Measurements from ENCODE around the gene OR7G3.

The OR7G3 gene

DNA sequence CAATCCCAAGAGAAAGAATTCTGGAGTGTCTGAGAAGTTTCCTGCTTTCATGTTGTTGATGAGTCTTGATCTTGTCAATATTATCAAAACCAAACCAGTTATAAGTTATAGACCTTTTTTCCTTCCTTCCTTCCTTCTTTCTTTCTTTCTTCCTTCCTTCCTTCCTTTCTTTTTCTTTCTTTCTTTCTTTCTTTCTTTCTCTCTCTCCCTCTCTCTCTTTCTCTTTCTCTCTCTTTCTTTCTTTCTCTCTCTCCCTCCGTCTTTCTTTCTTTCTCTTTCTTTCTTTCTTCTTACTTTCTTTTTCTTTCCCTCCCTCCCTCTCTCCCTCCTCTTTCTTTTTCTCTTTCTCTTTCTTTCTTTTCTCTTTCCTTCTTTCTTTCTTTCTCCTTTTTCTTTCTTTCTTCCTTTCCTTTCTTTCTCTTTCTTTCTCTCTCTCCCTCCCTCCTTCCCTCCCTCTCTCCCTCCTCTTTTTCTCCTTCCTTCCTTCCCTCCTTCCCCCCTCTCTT is at the start of gene OR7G3:
Gene OR7G3, minus strand, starts transcription at position 51 of the 506 bp plus-strand sequence. Its CDS starts 0 bp downstream, at position 51.
- no peak for DNase-seq

DNA sequence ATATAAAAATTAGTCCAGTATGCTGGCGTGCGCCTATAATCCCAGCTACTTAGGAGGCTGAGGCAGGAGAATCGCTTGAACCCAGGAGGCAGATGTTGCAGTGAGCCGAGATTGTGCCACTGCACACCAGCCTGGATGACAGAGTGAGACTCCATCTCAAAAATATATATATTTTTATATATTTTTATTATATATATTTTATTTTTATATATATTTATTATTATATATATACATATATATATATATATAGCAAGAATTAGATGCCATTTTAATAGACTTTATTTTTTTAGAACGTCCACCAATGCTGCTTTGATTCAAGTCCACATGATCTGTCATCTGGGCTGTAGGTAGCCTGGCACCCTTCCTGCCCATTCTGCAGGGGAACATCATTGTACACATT is 48.6 kb upstream of the OR7G3 start:
- DNase-seq: no peak

DNA sequence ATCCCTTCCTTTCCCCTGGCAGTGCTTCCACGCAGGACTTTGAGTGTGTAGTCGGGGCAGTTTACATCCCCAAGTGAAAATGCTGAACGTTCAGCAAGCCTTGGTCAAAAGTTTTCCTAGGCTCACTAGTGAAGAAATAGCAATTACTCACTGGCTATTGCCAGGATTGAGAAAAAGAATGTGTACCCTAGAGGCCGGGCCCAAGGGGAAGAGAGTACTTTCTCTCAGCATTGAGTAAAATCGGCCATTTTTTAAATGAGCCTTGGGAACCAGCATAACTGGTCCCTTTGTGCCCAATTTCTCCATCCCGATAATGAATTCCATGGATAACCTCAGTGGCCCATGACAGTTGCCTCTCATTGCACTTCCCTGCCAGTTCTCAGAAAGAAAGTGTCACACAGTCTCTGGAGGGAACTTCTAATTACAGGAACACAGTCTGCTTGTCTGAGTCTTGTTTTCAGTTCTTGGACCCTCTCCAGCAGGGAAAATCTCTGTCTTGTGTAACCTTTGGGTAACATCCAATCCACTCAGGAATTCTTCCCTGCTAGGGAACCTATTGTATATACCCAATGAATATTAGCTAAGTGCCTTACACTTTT is 44.7 kb upstream of the OR7G3 start:
- no peak for DNase-seq

DNA sequence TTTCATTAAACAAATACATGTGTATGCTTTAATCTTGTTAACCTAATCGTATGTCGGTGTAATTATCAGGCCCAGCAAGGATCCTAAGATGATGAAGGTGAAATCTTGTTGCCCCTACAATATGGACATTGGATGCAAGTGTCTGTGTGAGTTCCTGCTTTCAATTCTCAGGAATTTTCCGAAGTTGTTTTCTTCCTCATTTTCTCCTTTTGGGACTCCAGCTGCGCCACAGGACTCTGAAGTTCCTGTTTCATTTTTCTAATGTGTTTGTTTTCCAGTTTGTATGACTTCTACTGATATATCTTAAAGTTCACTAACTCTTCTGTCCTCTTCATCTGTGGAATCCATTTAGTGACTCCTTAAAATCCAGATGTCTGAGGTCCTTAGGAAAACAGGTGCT is 40.1 kb upstream of the OR7G3 start:
- no peak for DNase-seq

DNA sequence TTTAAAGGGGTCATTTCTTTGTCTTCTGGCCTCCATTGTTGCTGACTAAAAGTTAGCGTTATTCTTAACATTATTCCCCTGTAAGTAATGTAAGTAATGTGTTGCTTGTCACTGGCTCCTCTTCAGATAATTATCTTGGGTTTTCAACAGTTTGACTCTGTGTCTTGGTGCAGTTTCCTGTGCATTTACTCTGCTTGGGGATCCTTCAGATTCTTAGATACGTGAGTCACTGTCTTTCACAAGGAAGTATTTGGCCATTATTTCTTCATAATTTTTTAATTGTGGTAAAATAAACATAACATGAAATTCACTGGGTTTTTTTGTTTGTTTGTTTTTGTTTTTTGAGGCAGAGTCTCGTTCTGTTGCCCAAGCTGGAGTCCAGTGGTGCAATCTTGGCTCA is 38.5 kb upstream of the OR7G3 start:
- no peak for DNase-seq

DNA sequence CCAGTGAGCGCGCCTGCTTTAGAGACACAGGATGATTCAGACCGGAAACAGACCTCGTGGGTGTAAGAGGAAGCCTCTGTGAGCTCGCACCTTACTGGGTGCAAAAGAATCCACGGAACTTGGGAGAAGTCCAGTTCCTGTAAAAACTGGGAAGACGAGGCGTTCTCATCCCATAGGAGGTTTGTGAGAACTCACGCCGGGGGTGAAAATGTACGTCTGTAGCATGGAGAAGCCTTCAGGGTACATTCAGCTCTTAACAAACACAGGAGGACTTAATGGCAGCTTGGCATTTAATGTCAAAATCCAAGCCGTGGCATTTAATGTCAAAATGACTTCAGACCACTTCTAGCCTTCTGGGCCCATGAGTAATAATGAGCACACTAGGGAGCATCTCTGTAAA is 34.7 kb upstream of the OR7G3 start:
- no peak for DNase-seq

DNA sequence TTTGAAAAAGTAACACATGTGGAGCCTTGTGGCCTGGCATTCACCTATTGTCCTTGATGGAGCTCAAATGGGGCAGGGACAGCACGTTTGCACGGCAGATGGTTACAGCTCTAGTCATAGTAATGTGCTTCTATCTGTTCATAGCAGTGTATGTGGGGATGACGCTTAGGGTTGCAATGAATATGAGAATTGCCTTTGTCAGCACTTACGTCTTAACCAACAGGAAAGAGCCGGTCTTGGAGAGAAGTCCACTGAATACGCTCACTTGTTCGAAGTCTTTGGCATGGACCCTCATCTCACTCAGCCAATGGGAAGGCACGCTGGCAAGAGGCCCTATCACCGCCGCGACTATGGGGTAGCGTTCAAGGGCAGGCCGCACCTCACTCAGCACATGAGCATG is 33.1 kb upstream of the OR7G3 start:
- no peak for DNase-seq

DNA sequence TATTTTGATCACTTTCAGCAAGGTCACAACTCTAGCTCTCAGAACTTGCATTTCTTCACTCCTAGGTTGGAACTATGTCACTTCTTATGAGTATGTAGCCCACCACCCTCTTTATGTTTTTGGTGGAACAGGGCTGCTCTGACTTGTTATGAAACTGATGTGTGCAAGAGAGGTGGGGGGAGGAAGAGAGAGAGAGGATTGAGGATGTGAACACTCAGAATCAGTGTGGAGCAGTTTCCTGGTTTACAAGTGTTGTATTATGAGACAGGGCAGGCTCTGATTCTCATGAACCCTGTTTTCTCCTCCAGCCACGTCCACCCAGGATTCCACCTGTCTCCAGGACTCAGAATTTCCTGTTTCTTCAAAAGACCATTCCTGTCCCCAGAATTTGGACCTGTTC is 29.6 kb upstream of the OR7G3 start:
- DNase-seq: no peak

DNA sequence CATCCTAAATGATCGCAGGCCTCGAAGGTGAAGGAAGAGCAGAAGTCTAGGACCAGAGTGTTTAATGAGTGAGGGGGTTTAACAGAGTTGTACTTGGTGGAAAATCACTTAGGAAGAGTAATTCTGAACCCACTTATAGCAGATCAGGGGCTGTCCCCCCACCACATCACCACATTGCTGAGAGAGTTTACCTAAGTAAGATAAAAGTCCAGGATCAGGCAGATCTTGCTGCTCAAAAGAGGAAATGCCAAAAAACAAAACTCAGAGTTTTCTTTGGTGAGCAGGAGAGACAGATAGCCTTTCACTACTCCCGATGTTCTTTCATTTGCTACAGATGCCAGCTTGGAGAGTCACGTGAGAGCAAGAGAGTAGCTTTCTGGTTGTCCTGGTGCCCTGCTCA is 28.8 kb upstream of the OR7G3 start:
- DNase-seq: no peak

DNA sequence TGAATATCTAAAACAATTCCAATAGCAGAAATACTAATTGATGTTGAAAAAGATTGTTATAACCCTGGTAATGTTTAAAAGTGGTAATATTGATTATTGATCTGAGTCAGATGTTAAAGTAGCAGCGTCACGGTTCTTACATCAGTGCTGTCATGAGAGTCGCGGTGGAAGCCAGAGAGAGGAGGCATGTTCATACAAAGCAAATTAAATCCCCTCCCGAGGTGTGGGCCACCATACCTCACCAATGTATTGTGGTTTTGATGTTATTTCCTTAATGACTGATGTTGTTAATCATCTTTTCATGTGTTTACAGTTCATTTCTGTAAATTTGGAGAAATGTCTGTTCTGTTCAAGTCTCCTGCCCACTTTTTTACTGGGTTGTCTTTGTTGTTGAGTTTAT is 24.6 kb upstream of the OR7G3 start:
- no peak for DNase-seq

DNA sequence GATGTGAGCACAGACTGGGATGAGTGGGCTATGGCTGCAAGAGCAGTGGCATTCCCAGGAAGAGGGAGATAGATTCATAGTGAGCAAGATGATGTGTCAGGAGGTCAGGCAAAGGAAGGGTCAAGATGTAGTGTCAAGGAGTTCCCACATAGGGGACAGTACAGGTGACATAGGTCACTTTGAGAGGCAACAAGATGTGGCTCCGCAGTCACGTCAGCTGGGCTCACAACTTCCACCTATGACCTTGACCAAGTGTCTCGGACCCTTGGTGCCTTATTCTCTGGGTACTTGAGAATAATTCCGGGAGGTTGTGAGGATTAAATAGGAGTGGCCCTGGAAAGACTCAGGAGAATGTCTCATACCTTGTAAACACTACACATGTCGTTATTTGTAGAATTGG is 23.9 kb upstream of the OR7G3 start:
- DNase-seq: no peak

DNA sequence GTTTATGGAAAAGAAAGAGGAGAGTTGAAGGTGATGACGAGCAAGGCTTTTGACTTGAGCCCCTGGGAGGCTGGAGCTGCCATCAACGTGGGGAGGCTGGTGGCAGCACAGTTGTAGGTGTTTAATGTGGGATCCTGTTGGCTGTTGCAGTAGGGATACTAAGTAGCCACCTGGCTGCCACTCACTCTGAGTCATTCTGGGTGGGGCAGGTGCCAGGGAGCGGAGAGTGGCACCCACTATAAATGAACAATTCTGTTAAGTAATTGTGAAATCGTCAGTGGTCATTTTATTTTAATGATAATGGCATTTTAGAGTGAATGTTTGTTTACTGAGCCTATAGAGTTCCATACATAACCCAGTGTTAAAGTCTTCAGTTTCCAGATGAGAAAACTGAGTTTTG is 23.2 kb upstream of the OR7G3 start:
- DNase-seq: no peak

DNA sequence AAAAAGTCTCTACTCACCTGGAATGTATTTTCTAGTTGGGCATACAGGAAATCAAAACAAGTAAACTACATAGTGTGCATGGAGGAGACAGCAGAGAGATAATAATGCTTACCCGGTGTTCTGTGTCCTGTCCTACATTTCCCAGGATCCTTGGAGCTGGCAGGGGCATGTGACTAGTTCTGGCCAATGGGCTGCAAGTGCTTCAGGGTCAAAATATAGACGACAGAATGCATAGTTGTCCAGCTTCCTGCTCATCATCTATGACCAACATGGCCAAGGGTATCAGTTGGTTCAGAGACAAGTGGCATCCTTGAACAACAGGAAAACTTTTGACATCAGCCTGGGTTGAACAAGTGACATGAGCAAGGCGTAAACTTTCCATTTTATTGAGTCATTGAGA is 21.9 kb upstream of the OR7G3 start:
- DNase-seq: no peak

DNA sequence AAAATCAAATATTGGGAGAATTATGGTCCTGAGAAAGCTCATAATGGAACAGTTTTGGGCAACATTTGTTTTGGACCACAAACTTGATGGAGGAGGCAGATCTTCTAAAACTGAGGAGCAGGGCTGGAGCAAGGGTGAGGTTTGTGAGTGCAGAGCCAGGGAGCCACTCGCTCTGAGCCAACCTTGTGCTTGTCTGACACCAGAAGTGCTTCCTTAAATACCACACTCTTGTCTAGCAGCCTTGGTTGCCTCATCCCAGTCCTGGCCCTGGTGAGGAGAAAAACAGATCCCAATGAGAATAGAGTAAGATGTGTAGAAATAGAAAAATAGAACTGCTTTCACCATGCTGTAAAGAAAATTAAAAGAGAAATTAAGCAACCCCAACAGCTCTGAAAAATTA is 20.1 kb upstream of the OR7G3 start:
- no peak for DNase-seq

DNA sequence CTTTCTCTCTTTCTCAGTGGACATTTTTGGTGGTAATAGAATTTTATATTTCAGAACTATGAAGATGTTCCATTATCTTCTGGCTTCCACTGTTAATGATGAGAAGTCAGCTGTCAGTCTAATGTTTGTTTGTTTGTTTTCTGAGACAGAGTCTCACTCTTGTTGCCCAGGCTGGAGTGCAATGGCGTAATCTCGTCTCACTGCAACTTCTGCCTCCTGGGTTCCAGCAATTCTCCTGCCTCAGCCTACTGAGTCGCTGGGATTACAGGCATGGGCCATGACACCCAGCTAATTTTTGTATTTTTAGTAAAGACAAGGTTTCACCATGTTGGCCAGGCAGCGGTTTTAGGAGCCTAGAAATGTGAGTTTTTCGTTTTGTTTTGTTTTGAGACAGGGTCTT is 18.2 kb upstream of the OR7G3 start:
- no peak for DNase-seq

DNA sequence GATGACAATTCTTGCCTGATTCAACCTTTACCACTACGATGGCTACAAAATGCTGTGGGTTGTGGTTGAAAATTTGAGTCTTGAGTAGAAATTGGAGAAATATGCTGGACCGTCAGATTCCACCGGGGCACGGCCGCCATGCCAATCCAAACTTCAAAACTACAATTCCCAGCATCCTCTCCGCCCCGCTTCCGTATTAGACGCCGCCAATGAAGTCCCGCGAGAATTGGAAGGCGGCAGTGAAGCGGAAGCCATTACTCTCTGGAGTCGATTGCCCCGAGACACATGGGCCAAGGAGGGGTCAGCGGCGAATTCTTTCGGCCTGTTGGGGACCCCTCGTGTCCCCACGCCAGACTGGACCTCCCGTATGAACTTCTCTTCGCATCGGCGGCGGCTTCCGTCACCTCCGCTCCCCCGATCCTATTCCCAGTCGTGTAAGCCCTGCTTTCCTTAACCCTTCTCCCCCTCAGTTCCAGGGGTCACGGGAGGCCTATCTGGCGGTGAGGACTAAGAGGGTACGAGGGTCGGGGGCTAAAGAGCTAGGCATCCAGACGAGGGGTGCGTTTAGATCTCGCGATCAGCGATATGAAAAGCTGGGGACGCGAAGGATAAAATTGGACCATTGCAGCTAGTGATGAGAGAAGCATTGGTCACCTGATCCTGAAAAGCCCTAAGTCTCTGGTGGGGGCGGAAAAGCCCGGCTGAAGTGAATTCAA is 13.6 kb upstream of the OR7G3 start, which contains the start of gene ZNF317:
Gene ZNF317, plus strand, starts transcription at position 239 of the 716 bp plus-strand sequence. CDS start 15,620 bp downstream, outside the sequence.
- DNase-seq: peak; percentile 83

DNA sequence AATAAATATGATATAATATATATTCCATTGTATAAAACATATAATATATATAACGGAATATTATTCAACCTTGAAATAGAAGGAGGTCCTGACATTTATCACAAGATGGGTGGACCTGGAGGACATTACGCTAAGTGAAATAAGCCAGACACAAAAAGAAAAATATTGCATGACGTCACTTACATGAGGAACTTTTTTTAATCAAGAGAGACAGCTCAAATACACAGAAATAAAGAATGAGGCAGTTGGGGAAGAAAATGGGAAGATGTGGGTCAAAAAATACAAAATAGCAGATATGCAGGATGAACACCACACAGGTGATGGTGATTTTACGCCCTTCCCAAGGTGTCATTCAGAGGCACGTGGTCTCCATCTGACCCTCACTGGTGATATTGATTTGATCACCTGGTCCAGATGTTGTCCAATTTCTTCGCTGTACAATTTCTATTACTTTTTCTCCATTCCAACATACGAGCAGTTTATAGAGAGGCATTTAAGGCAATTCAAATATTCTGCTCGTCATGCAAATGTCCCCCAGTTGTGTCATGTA is 12.9 kb upstream of the OR7G3 start:
- DNase-seq: no peak

DNA sequence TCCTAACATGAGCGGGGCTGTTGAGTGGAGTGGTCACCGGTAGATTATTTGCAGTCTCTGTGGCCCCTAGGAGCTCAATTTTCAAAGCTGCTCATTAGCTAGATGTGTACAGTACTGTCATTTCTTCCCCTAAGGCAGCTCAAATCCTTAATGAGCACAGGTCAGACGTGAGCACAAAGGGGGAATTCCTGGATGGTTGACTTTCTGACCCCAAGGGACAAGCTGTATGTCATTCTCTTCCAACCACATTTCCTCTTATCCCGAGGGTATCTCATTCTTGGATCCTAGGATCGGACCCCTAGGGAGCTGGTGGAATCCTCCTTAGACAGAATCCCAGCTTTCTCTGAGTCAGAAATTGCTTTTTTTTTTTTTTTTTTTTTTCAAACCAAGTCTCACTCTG is 5.7 kb upstream of the OR7G3 start:
- no peak for DNase-seq

DNA sequence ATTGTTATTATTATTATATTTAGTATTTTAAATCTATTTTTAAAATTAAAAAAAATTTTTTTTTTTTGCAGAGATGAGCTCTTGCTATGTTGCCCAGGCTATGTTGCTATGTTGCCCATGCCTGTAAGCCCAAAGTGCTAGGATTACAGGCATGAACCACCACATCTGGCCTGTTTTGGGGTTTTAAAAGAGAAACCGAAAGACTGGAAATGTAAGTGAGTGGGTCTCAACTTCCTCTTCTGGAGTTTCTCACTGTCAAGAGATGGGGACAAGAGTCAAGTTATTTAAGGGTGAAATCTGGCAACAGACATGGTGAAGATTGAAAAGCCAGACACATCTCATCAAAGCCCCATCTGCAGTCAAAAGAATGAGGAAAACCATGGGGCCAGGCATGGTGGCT is 4.2 kb upstream of the OR7G3 start:
- DNase-seq: no peak

DNA sequence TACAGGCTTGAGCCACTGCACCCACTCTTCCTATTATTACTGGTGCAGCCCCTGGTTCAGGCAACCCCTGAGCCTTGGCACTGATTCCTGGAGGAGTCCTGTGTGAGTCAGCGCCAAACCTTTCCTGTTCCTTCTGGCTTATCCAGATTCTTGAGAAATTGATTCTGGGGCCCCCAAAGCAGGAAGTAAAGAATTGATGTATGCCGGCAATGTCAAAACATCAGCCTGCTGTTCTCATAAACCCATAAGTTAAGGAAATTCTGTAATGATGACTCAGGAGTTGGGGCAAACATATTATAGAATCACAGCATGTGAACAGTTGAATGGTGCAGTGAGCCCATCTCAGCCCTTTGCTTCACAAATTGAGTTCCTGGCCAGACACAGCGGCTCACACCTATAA is 1.4 kb upstream of the OR7G3 start:
- no peak for DNase-seq

DNA sequence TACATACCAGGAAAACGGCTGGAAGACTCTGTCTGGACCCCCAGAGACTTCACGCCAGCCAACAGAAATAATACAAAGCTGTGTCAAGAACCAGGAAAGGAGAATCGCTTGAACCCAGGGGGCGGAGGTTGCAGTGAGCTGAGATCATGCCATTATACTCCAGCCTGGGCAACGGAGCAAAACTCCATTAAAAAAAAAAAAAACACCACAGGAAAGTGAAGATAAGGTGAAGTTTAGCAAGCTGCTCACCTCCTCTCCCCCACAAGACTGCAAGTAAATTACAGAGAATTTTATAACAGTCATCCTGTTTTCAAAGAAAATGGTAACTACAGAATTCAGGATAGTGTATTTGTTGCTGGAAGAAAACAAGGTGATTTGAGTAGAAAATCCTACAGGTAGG is 10.2 kb downstream of the OR7G3 start:
- DNase-seq: no peak

DNA sequence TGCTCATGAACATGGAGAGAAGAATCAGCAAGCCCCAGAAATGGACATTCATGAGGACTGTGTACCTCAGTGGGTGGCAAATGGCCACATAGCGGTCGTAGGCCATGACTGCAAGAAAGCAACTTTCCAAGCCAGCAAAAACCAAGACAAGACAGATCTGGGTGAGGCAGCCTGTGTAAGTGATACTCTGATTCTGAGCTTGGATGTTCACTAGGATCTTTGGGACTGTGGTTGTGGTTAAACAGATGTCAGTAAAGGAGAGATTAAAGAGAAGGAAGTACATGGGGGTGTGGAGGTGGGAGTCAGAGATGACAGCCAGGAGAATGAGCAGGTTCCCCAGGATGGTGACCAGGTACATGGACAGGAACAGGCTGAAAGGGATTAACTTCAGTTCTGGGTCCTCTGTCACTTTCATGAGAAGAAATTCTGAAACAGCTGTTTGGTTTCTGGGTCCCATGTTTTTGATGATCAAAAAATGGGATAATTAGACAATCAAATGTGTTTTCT is 11.4 kb downstream of the OR7G3 start, which contains the start of gene OR7G1:
Gene OR7G1, minus strand, starts transcription at position 457 of the 507 bp plus-strand sequence. Its CDS starts 0 bp downstream, at position 457.
- no peak for DNase-seq

DNA sequence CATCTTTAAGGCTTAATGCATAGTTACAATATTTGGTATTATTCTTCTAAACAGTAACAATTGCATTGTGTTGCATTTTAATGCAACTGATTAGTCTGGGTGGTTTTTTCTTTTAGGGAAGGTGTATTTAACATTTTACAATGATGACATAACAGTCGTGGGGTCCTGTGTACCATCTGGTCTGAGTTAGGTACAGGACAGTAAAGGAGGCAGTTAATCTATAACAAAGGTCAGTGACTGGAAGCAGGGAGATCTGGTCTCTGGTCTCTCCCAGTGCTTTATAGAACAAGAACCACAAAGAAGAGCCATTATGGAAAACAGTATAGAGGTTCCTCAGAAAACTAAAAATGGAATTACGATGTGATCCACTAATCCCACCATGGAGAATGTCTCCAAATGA is 16.8 kb downstream of the OR7G3 start:
- no peak for DNase-seq

DNA sequence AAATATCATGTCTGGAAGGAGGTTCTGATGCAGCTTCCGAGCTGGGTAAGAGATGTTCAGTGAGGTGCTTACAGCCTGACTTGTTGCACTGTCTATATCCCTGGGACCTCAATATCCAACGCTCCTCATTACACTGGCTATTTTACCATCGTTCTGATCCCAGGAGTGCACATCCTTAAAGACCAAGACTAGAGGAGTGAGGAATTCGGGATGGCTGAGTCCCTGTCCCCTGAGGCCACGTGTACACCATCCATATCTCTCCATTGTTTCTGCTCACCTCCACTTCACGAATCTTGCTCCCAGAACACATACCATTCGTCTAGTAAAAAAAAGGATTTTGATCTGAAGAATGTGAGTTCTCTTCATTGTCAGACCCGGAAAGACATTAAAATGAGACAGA is 19.4 kb downstream of the OR7G3 start, which contains the start of gene OR7G2:
Gene OR7G2, minus strand, starts transcription at position 101 of the 400 bp plus-strand sequence. CDS start 4,232 bp downstream, outside the sequence.
- DNase-seq: no peak
